GM19324 (cell line): ENCODE data around the gene LRRC57.
"Not testable (repeated sequence)": the region's sequence is repeated elsewhere in the genome, so short reads cannot be mapped to it uniquely, and the experiment has no call there.

ENCODE experiments used
- ATAC-seq: cut with Tn5 transposase; IDR thresholded peaks from one replicate; pipeline ENCODE4 v1.9.1; 2021; ENCODE audit warnings: mild to moderate bottlenecking, moderate library complexity; ENCODE audit not compliant: unreplicated experiment, low FRiP score

The LRRC57 gene

DNA sequence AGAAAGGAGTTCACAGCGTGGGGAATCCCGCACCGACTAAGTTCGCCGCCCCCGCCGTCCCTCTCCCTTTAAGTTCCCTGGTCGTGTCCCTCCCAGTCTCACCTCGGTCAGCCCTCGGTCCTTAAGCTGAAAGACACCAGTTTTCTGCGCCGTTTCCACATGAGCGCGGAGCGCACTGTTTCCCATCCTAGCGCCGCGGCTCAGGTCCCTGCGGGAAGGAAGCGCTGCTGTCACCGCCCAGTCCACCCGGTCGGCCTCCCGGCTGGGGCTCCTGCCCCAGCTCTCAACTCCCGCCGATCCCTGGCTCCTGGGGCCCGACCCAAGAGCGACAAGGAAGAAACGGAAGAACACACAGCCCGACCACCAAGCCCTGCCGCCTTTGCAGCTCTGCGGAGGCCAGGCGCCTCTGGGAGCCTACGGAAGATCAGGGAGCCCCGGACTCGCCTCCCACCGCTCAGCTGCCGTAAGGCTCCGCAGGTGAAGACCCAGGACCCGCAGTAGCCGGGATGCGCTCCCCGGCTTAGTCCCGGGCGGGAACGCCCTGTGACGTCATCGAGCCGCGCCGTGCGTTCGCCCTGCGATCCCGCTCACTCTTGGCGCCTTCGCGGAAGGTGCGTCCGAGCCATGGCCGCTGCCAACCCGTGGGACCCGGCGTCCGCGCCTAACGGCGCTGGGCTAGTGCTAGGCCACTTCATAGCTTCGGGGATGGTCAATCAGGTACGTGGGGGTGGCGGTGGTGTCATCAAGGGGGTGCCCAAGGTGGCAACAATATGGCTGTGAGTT lies at the start of gene LRRC57, which contains the start of gene HAUS2:
Gene LRRC57 (minus strand): TSS at position 545 of the 783 bp plus-strand sequence. CDS start 359 bp downstream, at position 186.
Gene HAUS2 (plus strand): TSS at position 590 of the 783 bp plus-strand sequence. CDS start 35 bp downstream, at position 625.
- peak; percentile 87 for ATAC-seq

DNA sequence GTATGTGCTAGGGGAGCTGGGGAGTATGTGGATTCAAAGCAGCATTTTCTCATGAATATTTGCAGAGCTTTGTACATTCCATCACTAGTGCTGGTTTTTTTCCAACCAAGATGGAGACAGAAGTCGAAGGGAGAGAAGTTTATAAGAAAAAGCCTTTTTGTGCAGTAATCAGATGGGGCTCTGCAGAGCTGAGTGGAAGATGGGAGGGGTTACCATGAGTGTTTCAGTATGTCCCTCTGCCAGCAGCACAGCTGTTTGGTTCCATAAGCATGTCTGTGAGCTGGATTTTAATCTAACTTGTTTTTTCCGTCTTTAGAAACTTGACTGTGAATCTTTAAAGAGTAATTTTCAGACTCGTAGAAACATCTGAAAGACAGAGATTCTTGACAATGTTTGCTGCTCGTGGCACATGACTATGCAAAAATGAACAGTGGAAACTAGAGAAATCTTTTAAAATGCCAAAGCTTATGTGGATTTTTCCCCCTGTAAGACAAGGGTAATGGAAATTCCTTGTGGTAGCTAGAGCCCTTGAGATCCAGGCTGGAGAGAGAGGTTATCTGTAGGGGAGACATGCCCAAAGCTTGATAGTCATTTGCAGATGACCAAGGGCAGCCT lies 47.1 kb upstream of the LRRC57 start:
- ATAC-seq: no peak

DNA sequence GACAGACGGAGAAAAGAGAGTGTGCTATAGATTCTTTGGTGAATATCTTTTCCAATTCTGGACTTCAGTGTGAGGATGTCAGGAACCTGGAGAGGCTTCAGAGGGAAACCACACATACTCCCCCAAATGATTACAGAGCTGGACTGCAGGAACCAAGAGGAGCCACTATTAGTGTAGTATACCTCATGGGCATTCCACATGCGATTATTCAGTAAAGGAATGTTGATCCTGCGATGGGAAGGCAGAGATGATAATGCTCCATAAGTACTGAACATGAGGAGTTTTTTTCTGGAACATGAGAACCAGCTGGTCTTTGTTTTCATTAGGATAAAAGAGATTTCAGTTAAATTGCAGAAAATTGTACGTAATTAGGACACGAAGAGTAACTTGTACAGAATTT lies 45.5 kb upstream of the LRRC57 start:
- ATAC-seq: no peak

DNA sequence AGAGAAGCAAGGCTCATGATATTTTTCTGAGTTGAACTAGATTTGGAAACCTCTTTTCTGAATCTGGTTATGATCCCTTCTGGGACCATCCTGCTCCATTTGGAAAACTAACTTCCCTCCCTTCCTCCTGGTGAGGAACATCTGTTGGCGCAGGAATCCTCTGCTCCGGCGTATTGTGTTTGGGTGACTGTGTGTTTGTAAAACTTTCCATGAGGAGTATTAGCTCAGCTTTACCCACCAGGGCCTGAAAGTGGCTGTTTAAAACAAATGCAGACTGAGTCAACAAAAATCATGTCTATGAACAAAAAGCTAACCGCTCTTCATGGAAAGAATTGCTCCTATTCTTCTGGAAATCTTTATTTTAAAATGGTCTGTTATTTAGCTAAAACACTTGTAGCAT lies 44.5 kb upstream of the LRRC57 start:
- no peak for ATAC-seq

DNA sequence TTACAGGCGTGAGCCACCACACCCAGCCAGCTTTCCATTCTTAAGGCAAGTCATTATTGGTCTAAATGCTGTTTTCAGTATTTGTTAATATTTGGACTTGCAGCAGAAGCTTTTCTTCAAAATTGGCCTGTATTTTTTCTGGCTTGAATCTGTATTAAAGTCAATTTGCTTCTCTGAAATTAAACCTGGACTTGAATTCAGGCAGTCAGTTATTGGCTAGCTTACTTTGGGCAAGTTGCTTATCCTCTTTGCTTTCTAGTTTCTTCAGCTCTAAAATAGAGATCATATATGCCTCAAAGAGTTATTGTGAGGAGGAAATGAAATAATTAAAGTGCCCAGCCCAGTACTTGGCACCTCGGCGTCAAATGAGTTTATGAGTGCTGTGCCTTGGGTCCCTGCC lies 44.1 kb upstream of the LRRC57 start:
- ATAC-seq: no peak

DNA sequence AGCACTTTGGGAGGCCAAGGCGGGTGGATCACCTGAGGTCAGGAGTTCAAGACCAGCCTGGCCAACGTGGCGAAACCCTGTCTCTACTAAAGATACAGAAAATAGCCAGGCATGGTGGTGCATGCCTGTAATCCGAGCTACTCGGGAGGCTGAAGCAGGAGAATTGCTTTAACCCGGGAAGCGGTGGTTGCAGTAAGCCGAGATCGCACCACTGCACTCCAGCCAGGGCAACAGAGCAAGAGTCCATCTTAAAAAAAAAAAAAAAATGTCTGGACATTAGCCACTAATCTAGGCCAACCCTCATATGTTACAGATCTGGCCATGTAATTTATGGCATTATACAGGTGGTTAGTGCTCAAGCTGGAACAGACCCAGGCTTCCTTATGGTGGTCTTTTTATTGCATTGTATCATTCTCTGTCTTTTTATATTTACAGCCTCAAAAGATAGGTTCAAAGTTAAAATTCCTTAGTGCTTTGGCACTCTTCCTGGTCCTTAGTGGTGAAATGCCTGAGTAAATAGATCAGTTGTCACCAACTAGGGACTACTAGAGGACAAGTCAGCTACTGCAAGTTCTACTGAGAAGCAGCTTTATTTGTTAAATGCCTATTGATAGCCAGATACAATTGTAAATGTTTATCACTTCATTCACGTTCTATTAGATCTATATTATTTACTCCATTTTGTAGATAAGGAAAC lies 42.8 kb upstream of the LRRC57 start:
- ATAC-seq: no peak

DNA sequence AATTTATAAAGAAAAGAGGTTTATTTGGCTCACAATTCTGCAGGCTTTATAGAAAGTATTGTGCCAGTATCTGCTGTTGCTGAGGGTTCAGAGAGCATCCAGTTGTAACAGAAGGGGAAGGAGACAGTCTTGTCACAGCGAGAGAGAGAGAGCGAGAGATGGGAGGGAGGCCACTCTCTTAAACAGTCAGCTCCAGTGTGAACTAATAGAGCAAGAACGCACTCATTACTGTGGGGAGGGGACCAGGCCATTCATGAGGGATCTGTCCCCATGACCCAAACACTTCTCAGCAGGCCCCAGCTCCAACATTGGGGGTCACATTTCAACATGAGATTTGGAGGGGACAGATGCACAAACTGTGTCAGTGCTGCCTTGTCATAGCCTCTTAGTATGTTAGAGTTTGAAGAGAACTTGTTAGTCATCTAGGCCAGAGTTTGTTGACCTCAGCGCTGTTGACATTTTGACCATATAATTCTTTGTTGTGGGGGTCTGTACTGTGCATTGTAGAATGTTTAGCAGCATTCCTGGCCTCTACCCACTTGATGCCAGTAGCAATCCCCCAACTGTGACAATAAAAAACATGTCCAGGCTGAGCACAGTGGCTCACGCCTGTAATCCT lies 42.1 kb upstream of the LRRC57 start:
- no peak for ATAC-seq

GRCh38 chr15:42584031-42584765 lies 35.6 kb upstream of the LRRC57 start:
- ATAC-seq: no peak

GRCh38 chr15:42582569-42583375 lies 34.2 kb upstream of the LRRC57 start:
- ATAC-seq: no peak

GRCh38 chr15:42581272-42581730 lies 32.7 kb upstream of the LRRC57 start:
- peak; percentile 69 for ATAC-seq

DNA sequence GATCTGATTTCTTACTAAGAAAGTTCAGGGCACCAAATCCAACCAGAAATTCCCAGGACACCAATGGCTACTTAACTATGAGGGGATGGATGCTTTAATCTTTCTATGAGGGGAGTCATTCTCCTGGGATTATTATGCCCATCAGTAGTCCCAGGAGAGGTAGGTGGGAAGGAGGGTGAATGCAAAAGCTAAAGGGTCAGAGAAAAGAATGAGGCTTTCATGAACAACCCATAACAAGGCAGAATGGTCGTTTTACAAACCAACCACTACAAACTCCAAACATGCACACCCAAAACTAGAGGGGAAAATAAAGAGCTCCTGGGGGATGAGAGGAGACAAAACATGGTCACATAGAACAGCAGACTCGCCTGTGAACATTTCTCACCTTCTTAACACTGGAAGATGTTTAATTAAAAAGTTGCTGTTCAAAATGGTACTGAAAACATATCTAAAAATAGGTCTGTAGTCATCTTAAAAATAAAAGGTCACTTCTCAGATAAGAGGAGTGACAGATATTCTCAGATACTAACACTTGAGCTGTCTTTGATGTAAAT lies 30.5 kb upstream of the LRRC57 start:
- no peak for ATAC-seq

DNA sequence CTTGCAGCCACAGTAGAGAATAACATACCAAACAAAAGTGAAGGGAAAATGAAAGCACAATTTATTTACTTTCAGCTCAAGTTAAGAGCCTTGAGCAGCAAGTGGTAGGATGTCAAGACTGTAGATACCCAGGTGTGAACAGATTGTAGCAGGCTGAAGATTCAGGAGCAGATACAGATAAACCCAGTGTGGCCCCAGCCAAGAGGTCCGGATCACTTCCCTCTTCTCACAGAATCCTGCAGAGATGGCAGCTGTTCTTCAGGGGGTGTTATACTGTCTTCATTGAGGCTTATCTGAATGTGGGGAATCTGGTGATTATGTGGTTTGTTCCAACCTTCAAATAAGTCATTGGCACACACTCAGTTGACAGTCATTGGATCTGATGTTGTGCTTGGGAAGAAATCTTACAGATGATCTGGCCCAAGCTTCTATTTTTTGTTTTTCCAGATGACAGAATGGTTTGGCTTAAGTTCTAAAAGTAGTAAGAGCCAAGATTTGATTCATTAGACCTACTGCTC lies 29.0 kb upstream of the LRRC57 start:
- ATAC-seq: no peak

- no peak for ATAC-seq
These were observed 28.2 kb upstream of the LRRC57 start for GRCh38 chr15:42576776-42577175.

DNA sequence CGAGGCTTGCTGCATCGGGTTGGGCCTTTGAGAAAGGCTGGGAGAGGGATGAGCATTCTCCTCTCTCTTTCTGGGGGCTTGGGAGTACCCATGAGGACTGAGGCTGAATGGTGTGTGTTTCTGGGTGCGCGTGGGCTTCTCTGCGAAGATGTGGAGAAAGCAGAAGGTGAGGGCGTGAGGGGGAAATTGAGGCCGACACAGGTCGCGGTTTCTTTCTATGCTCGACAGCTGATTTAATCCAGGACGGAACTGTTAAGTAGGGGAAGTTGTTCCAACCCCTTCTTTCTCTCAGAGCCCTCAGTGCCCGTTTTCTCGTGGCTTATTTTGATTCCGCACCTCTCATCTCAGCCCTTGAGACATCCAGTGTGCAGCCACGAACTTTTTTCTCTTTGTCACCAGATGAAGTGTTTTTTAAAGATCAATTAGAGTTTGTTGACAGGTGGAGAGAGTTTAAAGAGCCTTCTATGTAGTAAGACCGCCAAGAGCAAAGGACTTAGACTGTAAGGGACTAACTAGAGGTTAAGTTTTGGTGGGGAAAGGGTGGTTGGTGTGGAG lies 27.5 kb upstream of the LRRC57 start:
- no peak for ATAC-seq

- peak; percentile 93 for ATAC-seq
These were observed 26.8 kb upstream of the LRRC57 start, which contains the start of gene STARD9 for GRCh38 chr15:42575188-42576039. TSS of gene STARD9 (plus strand) at chr15:42575606. CDS start at chr15:42575716, 110 bp downstream.

DNA sequence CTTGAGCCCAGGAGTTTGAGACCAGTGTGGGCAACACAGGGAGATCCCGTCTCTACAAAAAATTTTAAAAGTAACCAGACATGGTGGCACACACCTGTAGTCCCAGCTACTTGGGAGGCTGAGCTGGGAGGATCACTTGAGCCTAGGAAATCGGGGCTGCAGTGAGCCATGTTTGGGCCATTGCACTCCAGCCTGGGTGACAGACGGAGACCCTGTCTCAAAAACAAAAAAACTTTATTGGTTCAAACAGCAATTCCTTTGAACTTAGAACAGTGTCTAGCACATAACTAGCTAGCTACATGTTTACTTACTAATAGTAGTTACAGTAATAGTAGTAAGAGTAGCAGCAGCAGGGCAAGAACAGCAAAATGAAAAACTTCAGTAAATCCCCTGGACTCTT lies 10.1 kb upstream of the LRRC57 start:
- ATAC-seq: no peak

DNA sequence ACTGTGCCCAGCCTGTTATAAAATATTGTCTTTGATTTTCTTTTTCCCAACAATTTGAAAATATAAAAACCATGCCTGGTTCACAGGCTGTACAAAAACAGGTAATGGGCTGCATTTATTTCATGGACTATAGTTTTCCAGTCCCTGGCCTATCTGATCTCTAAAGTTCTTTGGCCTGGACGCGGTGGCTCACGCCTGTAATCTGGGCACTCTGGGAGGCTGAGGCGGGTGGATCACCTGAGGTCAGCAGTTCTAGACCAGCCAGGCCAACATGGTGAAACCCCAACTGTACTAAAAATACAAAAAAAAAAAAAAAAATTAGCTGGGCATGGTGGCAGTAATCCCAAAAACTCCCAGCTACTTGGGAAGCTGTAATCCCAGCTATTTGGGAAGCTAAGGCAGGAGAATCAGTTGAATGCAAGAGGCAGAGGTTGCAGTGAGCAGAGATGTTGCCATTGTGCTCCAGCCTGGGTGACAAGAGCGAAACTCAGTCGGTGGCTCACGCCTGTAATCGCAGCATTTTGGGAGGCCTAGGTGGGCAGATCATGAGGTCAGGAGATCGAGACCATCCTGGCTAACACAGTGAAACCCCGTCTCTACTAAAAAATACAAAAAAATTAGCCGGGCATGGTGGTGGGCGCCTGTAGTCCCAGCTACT lies 8.1 kb upstream of the LRRC57 start:
- not testable (repeated sequence) for ATAC-seq
